Neural crest cell (in vitro differentiated cells): Measurements from ENCODE around the gene C2CD3. TPM values are rescaled to one million over a fixed set of nuclear protein-coding genes. Genes with fewer than 3 reads are reported as not detected.

Experiments used
- DNase-seq: peaks from one replicate; pipeline ENCODE4 v3.0.0; 2021; ENCODE audit warnings: low read depth, mixed read lengths, low spot score
- H3K27ac Mint-ChIP-seq: one replicate; pipeline ENCODE4 v1.8.0; 2021; ENCODE audit warnings: mild to moderate bottlenecking, mixed read lengths; ENCODE audit not compliant: unreplicated experiment
- H3K27me3 Mint-ChIP-seq: 2 replicates; pipeline ENCODE4 v1.8.0; 2021; ENCODE audit warnings: low read depth, mild to moderate bottlenecking, mixed read lengths
- H3K36me3 Mint-ChIP-seq: 2 replicates; pipeline ENCODE4 v1.8.0; 2021; ENCODE audit warnings: low read depth, mild to moderate bottlenecking, mixed read lengths
- H3K4me1 Mint-ChIP-seq: 2 replicates; pipeline ENCODE4 v1.8.0; 2021; ENCODE audit warnings: mixed read lengths
- H3K4me3 Mint-ChIP-seq: one replicate; pipeline ENCODE4 v1.8.0; 2021; ENCODE audit warnings: mild to moderate bottlenecking, mixed read lengths
- H3K9me3 Mint-ChIP-seq: 2 replicates; pipeline ENCODE4 v1.8.0; 2021; ENCODE audit warnings: mixed read lengths
- CTCF ChIP-seq: fragments of 200-600 bp; sonication (generic); conservative IDR thresholded peaks from 2 replicates; pipeline ENCODE4 v1.5.0; 2021; ENCODE audit warnings: antibody characterized with exemption, mild to moderate bottlenecking
- total RNA-seq: library from RNA; stranded (reverse); gene quantifications from 2 replicates; pipeline ENCODE4 v1.2.1, GENCODE V29; 2021

C2CD3 gene
- total RNA-seq, 1 donor from 2014 or later = 41.9 TPM

GRCh38 chr11:74015919-74016684, 154.7 kb downstream of the C2CD3 start:
- peaks cover 26% of the 10 kb centered on the region for H3K36me3 Mint-ChIP-seq
- no peak for TF ChIP-seq CTCF
- no peak overlapping the region for H3K4me3 Mint-ChIP-seq

DNA sequence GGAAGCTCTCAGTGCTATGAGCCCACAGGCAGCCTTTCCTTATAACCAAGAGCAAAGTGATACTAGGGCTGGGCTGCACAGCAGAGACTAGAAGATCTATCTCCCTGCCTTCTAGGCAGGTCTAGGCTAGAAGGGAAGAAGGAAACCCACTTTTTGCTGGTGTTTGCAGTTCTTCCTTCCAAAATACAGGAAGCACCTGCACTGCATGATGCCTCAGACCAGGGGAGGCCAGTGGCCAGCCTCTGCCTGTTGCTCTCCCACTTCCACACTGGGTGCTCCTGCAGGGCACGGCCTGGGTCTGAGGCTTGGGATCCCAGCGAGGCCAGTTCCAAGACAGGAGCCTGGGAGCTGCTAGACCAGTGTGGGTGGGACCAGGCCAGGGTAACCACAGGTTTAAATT, 155.9 kb downstream of the C2CD3 start:
- TF ChIP-seq CTCF = no peak
- H3K9me3 Mint-ChIP-seq = no peaks in the 10 kb centered on the region
- H3K4me1 Mint-ChIP-seq = peaks cover 2% of the 10 kb centered on the region
- DNase-seq = no peak
- H3K4me3 Mint-ChIP-seq = no peak overlapping the region
- peaks cover 32% of the 10 kb centered on the region for H3K36me3 Mint-ChIP-seq
- no peaks in the 10 kb centered on the region for H3K27me3 Mint-ChIP-seq
- H3K27ac Mint-ChIP-seq = no peak overlapping the region

More at GRCh38 chr11:74015919-74016684, 154.7 kb downstream of the C2CD3 start:
- no peaks in the 10 kb centered on the region for H3K9me3 Mint-ChIP-seq
- DNase-seq = no peak
- H3K27ac Mint-ChIP-seq = no peak overlapping the region
- H3K27me3 Mint-ChIP-seq = no peaks in the 10 kb centered on the region
- H3K4me1 Mint-ChIP-seq = no peaks in the 10 kb centered on the region

- no peak for TF ChIP-seq CTCF
- Mint-ChIP-seq H3K27me3 (no peaks in the 10 kb centered on the region), H3K4me1 (peaks cover 5% of the 10 kb centered on the region), H3K27ac (no peak overlapping the region), H3K4me3 (no peak overlapping the region), H3K36me3 (peaks cover 34% of the 10 kb centered on the region), H3K9me3 (no peaks in the 10 kb centered on the region)
- no peak for DNase-seq
Measured at GRCh38 chr11:74013141-74013540, 157.7 kb downstream of the C2CD3 start.

DNA sequence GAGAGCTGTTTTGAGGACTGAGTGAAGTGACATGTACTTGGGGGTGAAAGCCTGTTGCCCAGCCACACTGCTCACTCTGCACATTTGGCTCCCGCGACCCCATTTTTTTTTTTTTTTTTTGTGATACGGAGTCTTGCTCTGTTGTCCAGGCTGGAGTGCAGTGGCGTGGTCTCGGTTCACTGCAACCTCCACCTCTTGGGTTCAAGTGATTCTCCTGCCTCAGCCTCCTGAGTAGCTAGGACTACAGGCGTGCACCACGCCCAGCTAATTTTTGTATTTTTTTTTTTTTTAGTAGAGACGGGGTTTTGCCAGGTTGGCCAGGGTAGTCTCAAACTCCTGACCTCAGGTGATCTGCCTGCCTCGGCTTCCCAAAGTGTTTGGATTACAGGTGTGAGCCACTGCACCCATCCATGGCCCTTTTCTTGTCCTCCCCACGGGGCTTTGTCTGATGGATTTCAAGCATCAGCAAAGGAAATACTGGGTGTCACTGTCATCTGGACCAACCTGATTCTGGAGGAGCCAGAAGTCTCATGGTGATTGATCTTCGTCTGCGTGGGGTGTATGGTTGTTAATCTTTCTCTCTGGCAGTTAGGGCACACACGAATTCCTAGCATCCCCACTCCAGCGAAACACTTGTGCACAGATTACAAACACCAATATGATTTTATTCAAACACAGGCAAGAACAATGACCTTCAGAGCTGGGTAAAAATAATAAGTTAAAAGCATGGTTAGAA, 158.6 kb downstream of the C2CD3 start:
- no peak for TF ChIP-seq CTCF
- no peak overlapping the region for H3K4me3 Mint-ChIP-seq
- peaks cover 27% of the 10 kb centered on the region for H3K36me3 Mint-ChIP-seq
- no peak overlapping the region for H3K27ac Mint-ChIP-seq
- DNase-seq = no peak
- peaks cover 5% of the 10 kb centered on the region for H3K4me1 Mint-ChIP-seq
- H3K27me3 Mint-ChIP-seq = no peaks in the 10 kb centered on the region
- H3K9me3 Mint-ChIP-seq = no peaks in the 10 kb centered on the region

DNA sequence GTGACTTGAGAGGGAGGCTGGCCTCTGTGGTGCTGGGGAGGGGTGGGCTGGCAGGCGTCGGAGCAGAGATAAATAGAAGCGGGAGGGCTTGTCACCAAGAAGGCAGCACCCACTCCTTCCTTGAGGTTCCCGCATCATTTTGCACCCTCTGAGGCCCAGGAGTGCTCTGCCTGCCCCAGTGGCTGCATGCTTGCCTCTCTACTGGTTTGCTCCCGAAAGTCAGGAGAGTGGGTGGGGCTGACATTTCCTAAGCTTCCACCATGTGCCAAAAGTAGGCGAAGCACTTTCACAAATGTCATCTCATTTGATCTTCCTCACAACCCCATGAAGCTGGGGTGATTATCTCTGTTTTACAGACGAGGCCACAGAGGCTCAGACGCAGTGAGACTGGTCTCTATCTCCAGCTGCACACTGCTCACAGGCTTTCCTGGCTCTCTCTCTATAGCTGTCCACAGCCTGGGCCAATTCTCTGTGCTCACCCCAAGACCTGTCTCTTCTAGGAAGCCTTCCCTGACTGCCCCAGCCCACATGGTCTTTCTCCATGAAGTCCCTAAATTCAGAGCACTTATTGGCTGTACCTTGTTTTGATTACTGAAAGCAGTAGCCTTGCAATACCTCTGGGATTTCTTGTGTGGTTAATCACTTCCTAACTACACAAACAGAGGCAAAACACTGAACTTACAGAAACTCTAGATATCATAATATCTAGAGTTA, 159.3 kb downstream of the C2CD3 start:
- H3K4me3 Mint-ChIP-seq = no peak overlapping the region
- H3K36me3 Mint-ChIP-seq = peaks cover 20% of the 10 kb centered on the region
- H3K27me3 Mint-ChIP-seq = no peaks in the 10 kb centered on the region
- H3K27ac Mint-ChIP-seq = no peak overlapping the region
- no peaks in the 10 kb centered on the region for H3K9me3 Mint-ChIP-seq
- no peak for TF ChIP-seq CTCF
- H3K4me1 Mint-ChIP-seq = peaks cover 5% of the 10 kb centered on the region
- DNase-seq = no peak
